ENCODE results near the gene ARMH2.
"Not testable (repeated sequence)": the region's sequence is repeated elsewhere in the genome, so short reads cannot be mapped to it uniquely, and the experiment has no call there.

The ARMH2 gene

DNA sequence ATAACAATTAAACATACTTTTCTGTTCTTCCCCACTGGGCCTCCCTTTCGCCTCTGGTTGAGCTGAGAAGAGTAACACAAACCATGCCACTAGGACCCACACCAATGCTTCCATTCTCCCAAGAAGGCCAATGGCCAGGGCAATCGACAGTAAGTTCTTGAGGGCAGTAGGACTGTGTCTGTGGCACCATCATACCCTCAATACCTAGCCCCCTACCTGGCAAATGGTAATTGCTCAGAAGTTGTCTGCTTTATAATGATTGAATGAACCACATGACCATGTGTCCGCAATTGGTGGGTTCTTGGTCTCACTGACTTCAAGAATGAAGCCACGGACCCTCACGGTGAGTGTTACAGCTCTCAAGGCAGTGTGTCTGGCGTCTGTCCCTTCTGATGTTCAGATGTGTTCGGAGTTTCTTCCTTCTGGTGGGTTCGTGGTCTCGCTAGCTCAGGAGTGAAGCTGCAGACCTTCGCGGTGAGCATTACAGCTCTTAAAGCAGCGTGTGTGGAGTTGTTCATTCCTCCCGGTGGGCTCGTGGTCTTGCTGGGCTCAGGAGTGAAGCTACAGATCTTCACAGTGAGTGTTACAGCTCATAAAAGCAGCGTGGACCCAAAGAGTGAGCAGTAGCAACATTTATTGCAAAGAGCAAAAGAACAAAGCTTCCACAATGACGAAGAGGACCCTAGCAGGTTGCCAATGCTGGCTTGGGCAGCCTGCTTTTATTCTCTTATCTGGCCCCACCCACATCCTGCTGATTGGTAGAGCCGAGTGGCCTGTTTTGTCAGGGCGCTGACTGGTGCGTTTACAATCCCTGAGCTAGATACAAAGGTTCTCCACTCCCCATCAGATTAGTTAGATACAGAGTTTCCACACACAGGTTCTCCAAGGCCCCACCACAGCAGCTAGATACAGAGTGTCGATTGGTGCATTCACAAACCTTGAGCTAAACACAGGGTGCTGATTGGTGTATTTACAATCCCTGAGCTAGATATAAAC lies 33.6 kb downstream of the ARMH2 start:
- not testable (repeated sequence) for DNase-seq (ENCODE audit: low read depth in 2 of 2)

DNA sequence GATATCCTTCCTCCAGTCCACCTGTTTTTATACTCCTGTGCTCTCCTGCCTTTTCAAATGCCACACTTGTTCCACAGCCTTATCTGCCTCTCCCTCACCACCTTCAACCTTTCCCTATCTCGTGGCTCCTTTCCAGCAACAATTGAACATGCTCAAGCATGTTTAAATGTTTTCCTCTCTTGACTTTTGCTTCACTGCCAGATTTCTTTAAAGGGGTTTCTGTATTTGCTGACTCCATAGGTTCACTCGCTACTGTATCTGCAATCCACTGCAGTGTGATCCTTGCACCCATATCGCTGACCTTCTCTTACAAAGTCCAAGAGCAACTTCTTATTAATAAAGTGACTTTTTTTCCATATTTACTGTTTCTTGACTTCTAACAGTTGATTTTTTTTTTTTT lies 35.1 kb downstream of the ARMH2 start:
- no peak for DNase-seq (ENCODE audit: low read depth in 2 of 2)

DNA sequence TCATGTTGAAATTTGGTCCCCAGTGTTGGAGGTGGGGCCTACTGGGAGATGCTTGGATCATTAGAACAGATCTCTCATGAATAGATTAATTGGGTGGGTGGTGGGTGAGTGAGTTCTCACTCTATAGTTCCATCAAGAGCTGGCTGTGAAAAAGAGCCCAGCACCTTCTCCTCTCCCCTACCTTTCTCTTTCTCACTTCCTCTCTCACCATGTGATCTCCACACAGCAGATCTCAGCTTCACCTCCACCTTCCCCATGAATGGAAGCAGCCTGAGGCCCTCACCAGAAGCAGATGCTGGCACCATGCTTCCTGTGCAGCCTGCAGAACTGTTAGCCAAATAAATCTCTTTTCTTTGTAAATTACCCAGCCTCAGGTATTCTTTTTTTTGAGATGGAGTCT lies 36.9 kb downstream of the ARMH2 start:
- no peak for DNase-seq (ENCODE audit: low read depth in 2 of 2)

DNA sequence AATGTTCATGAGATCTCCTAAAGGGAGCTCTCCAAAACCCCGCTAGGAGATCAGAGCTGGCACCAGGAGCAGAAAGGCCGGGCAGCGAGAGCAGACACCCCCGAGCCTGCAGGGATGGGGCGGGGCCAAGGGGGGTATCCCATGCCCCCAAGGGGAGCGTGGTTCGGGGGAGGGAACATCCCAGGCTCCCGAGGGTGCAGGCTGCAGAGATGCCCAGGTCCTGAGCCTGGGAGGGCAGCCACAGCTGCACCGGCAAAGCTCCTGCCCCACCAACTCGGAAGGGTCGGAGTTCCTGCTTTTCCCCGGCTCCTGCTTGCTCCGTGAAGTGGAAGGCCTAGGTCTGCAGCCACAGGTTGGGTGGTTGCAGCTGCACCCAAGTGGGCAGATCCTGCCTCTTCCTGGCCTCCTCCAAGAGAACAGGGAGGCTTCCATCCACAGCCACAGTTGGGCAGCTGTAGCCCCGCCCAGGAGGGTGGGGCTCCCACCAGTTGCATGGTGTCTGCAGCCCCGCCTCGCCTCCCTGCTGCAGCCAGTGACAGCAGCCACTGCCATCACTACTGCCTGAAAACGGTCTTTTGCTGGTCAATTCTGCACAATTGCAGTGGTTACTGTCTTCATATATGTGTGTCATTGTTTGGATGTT lies 37.4 kb downstream of the ARMH2 start:
- no peak for DNase-seq (ENCODE audit: low read depth in 2 of 2)

DNA sequence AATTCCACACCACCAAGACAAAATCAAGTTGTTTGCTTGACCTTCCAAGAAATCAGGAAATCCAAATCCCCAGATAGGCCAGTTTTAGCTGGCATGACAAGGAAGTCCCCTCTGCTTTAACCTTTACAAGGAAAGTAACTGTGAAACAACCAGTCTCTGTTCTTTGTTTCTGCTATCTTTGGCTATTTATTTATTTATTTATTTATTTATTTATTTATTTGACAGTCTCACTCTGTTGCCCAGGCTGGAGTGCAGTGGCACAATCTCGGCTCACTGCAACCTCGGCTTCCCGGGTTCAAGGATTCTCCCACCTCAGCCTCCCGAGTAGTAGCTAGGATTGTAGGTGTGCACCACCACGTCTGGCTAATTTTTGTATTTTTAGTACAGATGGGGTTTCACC lies 38.5 kb downstream of the ARMH2 start:
- no peak for DNase-seq (ENCODE audit: low read depth in 2 of 2)

DNA sequence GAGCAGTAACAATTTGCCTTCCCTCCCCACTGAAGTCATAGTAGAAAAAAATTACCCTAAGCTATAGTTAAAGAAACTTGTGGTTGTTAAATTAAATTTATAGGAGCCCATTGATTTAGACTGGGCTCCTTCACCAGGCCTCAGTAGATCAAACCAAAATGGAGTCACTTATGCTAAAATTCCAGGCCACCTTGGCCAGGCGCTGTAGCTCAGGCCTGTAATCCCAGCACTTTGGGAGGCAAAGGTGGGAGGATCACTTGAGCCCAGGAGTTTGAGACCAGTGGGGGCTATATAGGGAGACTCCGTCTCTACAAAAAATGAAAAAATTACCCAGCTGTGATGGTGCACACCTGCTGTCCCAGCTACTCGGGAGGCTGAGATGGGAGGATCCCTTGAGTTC lies 39.0 kb downstream of the ARMH2 start:
- no peak for DNase-seq (ENCODE audit: low read depth in 2 of 2)

DNA sequence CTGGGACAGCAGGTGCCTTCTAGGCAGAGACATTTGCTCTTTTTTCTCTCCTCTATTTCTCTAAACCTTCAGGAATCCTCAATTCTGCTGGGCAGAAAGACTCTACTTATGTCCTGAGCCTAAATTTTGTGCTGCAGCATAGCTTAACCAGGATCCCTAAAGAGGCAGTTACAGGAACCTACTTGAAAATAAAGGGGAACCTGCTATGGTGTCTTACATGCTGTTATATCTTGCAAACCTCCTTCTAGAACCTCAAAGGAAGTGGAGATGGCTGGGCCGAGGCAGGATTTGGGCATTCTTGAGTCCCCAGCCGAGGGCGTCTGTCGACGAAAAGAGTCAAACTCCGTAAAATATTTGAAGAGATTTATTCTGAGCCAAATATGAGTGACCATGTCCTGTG lies 41.1 kb downstream of the ARMH2 start:
- DNase-seq (ENCODE audit: low read depth in 2 of 2), result no peak

DNA sequence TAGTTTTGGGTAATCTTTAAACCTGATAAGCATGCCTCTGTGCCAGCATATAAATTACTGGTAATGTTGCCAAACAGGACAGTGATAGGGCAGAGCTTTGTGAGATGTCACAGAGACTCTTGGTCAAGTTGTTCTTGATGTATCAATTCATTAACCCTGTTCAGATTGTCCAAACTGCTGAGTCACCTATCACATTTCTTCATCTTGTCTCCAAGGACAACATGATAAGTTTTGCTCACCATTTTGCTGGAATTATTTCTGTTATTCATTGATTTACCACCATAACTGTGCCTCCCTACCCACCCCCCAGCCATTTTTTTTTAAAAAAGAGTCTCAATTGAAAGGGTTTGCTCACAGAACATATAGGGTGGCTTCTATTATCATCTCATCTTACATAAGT lies 43.4 kb downstream of the ARMH2 start:
- DNase-seq (ENCODE audit: low read depth in 2 of 2), result no peak

DNA sequence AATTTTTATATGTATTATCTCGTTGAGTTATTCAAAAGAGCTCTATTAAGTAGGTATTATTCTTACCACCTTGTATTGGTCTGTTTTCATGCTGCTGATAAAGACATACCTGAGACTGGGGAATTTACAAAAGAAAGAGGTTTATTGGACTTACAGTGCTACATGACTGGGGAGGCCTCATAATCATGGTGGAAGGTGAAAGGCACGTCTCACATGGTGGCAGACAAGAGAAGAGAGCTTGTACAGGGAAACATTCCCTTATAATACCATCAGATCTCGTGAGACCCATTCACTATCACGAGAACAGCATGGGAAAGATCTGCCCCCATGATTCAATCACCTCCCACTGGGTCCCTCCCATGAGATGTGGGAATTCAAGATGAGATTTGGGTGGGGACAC lies 44.3 kb downstream of the ARMH2 start:
- DNase-seq (ENCODE audit: low read depth in 2 of 2), result not testable (repeated sequence)

DNA sequence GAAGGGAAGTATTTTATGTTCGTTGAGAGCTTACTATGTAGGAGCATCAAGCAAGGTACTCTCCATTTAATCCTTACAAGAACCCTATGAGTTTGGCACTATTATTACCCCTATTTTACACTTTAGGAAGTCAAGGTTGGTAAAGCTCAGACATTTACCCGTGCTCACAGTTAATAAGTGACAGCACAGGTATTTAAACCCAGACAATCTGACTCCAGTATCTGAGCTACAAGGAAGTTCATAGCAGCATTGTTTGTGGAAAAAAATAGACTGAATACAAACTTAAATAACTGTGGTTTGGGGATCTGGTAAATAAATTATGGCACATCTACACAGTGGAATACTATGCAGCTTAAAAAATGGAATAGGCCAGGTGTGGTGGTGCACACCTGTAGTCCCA lies 45.2 kb downstream of the ARMH2 start:
- DNase-seq (ENCODE audit: low read depth in 2 of 2), result no peak

DNA sequence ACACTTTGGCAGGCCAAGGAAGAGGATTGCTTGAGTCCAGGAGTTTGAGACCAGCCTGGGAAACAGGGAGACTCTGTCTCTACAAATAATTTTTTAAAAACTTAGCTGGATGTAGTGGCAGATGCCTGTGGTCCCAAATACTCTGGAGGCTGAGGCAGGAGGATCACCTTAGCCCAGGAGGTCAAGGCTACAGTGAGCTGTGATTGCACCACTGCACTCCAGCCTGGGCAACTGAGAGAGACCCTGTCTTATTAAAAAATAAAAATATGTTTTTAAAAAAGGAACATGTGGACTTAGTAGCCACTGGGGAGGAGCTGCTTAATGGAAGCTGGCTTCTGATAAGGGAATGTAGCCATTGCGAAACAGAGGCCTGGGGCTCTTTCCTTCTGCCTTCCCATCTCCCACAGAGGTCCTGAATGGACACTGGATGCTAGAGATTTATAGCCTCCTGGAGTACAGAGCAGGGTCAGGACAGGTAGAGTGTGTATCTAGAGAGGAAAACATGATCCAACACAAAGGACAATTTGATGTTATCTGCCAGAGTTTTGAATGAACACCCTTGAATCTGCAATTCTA lies 45.7 kb downstream of the ARMH2 start:
- no peak for DNase-seq (ENCODE audit: low read depth in 2 of 2)

DNA sequence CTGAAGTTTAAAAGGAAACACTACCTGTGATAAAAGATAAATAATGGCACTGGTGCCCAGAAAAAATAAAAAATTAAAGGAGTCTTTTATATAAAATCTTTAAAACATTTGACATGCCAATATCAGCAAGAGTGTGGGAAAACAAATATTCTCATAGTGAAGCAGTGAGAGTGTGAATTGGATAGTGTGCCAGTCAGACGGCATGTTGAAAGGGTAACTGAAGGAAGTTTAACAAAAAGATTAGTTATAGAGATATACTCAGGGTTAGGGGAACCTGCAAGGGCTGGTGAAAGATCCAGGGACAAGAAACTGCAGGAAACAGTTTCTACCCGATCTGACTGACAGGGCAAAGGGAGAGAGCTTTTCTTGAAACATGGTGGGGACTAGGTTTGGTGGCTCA lies 46.2 kb downstream of the ARMH2 start:
- DNase-seq (ENCODE audit: low read depth in 2 of 2), result no peak

DNA sequence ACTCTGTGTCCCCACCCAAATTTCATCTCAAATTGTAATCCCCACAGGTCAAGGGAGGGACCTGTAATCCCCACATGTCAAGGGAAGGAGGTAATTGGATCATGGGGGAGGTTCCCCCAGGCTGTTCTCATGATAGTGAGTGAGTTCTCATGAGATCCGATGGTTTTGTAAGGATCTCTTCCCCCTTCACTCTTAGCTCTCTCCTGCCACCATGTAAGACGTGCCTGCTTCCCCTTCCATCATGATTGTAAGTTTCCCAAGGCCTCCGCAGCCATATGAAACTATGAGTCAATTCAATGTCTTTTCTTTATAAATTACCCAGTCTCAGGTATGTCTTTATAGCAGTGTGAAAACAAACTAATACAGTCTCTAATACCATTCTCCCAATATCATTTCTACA lies 47.8 kb downstream of the ARMH2 start:
- DNase-seq (ENCODE audit: low read depth in 2 of 2), result not testable (repeated sequence)

DNA sequence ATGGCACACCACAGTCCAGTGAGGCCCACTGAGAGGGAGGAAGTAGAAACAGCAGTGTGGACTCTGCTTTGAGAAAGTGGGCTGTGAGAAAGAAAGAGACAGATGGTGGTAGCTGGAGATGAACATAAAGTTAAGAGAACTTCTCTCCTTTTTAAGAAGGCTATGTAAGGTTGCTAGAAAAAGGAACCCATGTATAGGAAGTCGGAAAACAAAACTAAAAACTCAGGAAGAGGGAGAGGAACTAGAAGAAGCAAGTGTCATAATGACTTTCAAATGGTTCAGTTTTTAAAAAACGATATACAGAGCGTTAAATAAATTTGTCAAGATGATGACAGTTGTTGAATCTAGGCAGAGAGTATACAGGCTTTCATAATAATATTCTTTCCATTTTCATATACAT lies 49.4 kb downstream of the ARMH2 start:
- no peak for DNase-seq (ENCODE audit: low read depth in 2 of 2)
